DND-41 (cell line): ENCODE measurements around the gene SCYGR1.

Source experiments
- EZH2 ChIP-seq: IDR thresholded peaks from 3 replicates; pipeline ENCODE4 v1.6.1; 2012; ENCODE audit warnings: borderline replicate concordance, low read depth, mild to moderate bottlenecking, moderate library complexity, low read length, inconsistent platforms; ENCODE audit not compliant: severe bottlenecking
- TF ChIP-seq, protein P1 (sequence below): IDR thresholded peaks from 2 replicates; pipeline ENCODE4 v1.5.1; 2012; ENCODE audit warnings: borderline replicate concordance, low read length, moderate library complexity, mild to moderate bottlenecking; ENCODE audit not compliant: poor library complexity, severe bottlenecking; ENCODE audit errors: extremely low read depth

DNA sequence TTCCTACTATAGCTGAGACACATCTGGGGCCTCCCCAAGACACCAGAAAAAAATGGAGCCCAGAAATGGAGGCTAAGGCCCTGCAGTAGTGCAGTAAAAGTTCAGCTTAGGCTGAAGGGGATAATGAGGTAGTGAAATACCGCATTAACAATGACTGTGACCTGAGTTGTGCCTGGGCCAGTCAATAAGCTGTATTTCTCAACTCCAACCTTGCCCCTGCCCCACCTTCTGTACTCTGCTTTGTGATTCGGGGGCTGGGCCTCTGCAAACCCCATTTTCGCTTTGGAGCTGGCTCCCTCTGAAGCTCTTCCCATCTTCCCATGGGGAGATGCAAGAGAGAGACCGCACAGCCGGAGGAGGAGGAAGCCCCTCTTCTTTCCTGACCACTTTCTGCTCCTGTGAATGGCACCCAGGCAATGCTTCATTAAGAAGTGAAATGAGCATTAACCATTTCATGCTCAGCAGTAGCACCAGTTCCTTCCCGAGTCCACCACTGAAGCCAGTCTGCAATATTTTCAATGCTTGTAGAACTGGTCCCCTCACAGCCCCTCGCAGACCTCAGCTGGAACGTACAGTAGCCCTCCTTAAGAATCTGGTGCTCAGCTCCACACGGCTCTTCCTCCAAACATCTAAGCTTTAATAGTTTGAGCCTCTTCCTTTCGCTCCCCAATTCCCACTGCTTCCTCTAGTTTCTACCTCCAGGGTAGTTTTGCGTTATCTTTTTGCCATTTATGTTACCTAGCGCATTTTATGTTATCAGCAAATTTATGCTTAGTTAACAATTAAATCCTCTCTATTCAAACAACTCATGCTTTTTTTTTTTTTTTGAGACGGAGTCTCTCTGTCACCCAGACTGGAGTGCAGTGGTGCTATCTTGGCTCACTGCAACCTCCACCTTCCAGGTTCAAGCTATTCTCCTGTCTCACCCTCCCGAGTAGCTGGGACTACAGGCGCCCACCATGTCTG lies 32.6 kb upstream of the SCYGR1 start:
- TF ChIP-seq EZH2: no peak
- TF ChIP-seq, protein P1, sequence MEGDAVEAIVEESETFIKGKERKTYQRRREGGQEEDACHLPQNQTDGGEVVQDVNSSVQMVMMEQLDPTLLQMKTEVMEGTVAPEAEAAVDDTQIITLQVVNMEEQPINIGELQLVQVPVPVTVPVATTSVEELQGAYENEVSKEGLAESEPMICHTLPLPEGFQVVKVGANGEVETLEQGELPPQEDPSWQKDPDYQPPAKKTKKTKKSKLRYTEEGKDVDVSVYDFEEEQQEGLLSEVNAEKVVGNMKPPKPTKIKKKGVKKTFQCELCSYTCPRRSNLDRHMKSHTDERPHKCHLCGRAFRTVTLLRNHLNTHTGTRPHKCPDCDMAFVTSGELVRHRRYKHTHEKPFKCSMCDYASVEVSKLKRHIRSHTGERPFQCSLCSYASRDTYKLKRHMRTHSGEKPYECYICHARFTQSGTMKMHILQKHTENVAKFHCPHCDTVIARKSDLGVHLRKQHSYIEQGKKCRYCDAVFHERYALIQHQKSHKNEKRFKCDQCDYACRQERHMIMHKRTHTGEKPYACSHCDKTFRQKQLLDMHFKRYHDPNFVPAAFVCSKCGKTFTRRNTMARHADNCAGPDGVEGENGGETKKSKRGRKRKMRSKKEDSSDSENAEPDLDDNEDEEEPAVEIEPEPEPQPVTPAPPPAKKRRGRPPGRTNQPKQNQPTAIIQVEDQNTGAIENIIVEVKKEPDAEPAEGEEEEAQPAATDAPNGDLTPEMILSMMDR: no peak
